Mesendoderm (in vitro differentiated cells): ENCODE measurements around the gene TENM4.

Experiments used
- DNase-seq: peaks from one replicate; pipeline ENCODE4 v3.0.0; 2013
- H2AK5ac ChIP-seq: 2 replicates; pipeline ENCODE4 v1.6.1; 2013; ENCODE audit warnings: low read length, inconsistent platforms
- H2BK120ac ChIP-seq: 2 replicates; pipeline ENCODE4 v1.6.1; 2013; ENCODE audit warnings: low read depth, mild to moderate bottlenecking, low read length, moderate library complexity, mixed read lengths
- H2BK15ac ChIP-seq: replicated peaks from 2 replicates; pipeline ENCODE4 v1.6.1; 2013; ENCODE audit warnings: low read depth, mild to moderate bottlenecking, moderate library complexity
- H2BK5ac ChIP-seq: 2 replicates; pipeline ENCODE4 v1.6.1; 2013; ENCODE audit warnings: low read length, inconsistent platforms
- H3K18ac ChIP-seq: 2 replicates; pipeline ENCODE4 v1.6.1; 2013; ENCODE audit warnings: mild to moderate bottlenecking, low read length, mixed read lengths
- H3K23ac ChIP-seq: one replicate; pipeline ENCODE4 v1.6.1; 2013; ENCODE audit warnings: low read length
- H3K27ac ChIP-seq: 2 replicates; pipeline ENCODE4 v1.5.1; 2013; ENCODE audit warnings: low read depth, mild to moderate bottlenecking, inconsistent platforms, low read length, moderate library complexity
- H3K27me3 ChIP-seq: 2 replicates; pipeline ENCODE4 v1.6.1; 2013; ENCODE audit warnings: low read length, control low read depth, mild to moderate bottlenecking, inconsistent platforms; ENCODE audit not compliant: insufficient read depth, poor library complexity
- H3K36me3 ChIP-seq: 2 replicates; pipeline ENCODE4 v1.6.1; 2013; ENCODE audit warnings: low read length, inconsistent platforms; ENCODE audit not compliant: control insufficient read depth, insufficient read depth
- H3K4ac ChIP-seq: one replicate; pipeline ENCODE4 v1.6.1; 2013; ENCODE audit warnings: low read depth, mild to moderate bottlenecking, low read length, moderate library complexity
- H3K4me1 ChIP-seq: 2 replicates; pipeline ENCODE4 v1.6.1; 2013; ENCODE audit warnings: low read depth, low read length, inconsistent platforms; ENCODE audit not compliant: control insufficient read depth
- H3K4me2 ChIP-seq: 2 replicates; pipeline ENCODE4 v1.6.1; 2013; ENCODE audit warnings: low read length
- H3K4me3 ChIP-seq: 2 replicates; pipeline ENCODE4 v1.5.1; 2013; ENCODE audit warnings: mild to moderate bottlenecking, low read length
- H3K56ac ChIP-seq: one replicate; pipeline ENCODE4 v1.6.1; 2013; ENCODE audit warnings: low read length
- H3K79me1 ChIP-seq: 2 replicates; pipeline ENCODE4 v1.6.1; 2013; ENCODE audit warnings: low read length, inconsistent platforms
- H3K79me2 ChIP-seq: 2 replicates; pipeline ENCODE4 v1.6.1; 2013; ENCODE audit warnings: mild to moderate bottlenecking, low read length; ENCODE audit not compliant: control insufficient read depth, insufficient read depth
- H3K9ac ChIP-seq: 2 replicates; pipeline ENCODE4 v1.6.1; 2013; ENCODE audit warnings: low read length, inconsistent platforms
- H4K5ac ChIP-seq: one replicate; pipeline ENCODE4 v1.6.1; 2013; ENCODE audit warnings: low read length
- H4K8ac ChIP-seq: one replicate; pipeline ENCODE4 v1.6.1; 2013; ENCODE audit warnings: low read depth, mild to moderate bottlenecking, control low read depth, low read length, moderate library complexity
- WGBS: extraction: QIAGEN DNeasy Blood & Tissue Kit; methylation state at CpG from one replicate; pipeline ENCODE4 v1.1.7; 2013; ENCODE audit warnings: low lambda C conversion rate, missing lambda C conversion rate; ENCODE audit not compliant: insufficient coverage; ENCODE audit errors: extremely low coverage; 5-methylcytosine and 5-hydroxymethylcytosine counted together

TENM4 gene

DNA sequence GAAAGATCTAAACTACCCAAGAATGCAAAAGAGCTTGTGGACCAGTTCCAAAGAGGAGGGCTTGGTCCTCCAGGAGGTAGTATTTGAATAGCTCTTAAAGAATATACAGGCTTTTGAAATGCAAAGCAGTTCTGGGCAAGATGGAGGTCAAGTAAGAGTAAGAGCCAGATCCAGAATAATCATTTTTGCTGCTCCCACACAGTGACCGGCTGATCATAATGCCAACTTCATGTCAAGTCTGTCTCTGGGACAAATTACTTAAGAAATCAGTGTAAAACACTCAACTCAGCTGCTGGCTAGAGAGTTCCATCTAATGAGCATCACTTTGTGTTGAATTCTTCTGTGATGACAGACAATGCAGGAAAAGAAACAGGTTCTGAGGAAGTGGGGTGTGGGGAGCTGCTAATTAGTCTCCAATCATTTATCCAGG is 615.2 kb downstream of the TENM4 start:
- Histone ChIP-seq H3K56ac (no peak overlapping the region), H4K5ac (no peak overlapping the region), H3K4ac (no peak overlapping the region), H2AK5ac (no peak overlapping the region), H3K27ac (no peak overlapping the region), H3K18ac (no peak overlapping the region), H4K8ac (no peak overlapping the region), H3K4me3 (no peak overlapping the region), H2BK5ac (no peak overlapping the region), H3K9ac (no peak overlapping the region), H3K27me3 (no peaks in the 10 kb centered on the region), H3K23ac (no peak overlapping the region), H2BK120ac (no peak overlapping the region), H2BK15ac (no peak overlapping the region), H3K79me2 (no peaks in the 10 kb centered on the region), H3K4me2 (no peak overlapping the region), H3K4me1 (no peaks in the 10 kb centered on the region), H3K79me1 (no peaks in the 10 kb centered on the region), H3K36me3 (no peaks in the 10 kb centered on the region)
- DNase-seq, result no peak
- WGBS, result no CpG with 5 or more reads among the region's 1 CpG

- Histone ChIP-seq H3K18ac (no peak overlapping the region), H3K9ac (no peak overlapping the region), H3K4ac (no peak overlapping the region), H3K4me3 (no peak overlapping the region), H3K4me2 (no peak overlapping the region), H3K27ac (no peak overlapping the region), H3K79me1 (no peaks in the 10 kb centered on the region), H3K23ac (no peak overlapping the region), H2BK15ac (no peak overlapping the region), H3K56ac (no peak overlapping the region), H4K5ac (no peak overlapping the region), H2AK5ac (no peak overlapping the region), H4K8ac (no peak overlapping the region), H2BK120ac (no peak overlapping the region), H2BK5ac (no peak overlapping the region), H3K4me1 (no peaks in the 10 kb centered on the region), H3K36me3 (no peaks in the 10 kb centered on the region), H3K79me2 (no peaks in the 10 kb centered on the region), H3K27me3 (no peaks in the 10 kb centered on the region)
- WGBS, result no CpG with 5 or more reads among the region's 9 CpGs
- no peak for DNase-seq
Measured at GRCh38 chr11:78823588-78823987, 617.2 kb downstream of the TENM4 start.

GRCh38 chr11:78822931-78823423 is 617.9 kb downstream of the TENM4 start:
- H3K4me3 ChIP-seq, result no peak overlapping the region
- no peak overlapping the region for H3K9ac ChIP-seq
- H2AK5ac ChIP-seq, result no peak overlapping the region
- H4K8ac ChIP-seq, result no peak overlapping the region
- H3K27me3 ChIP-seq, result no peaks in the 10 kb centered on the region
- no peaks in the 10 kb centered on the region for H3K79me1 ChIP-seq
- no peaks in the 10 kb centered on the region for H3K36me3 ChIP-seq
- no peak overlapping the region for H2BK5ac ChIP-seq
- H2BK120ac ChIP-seq, result no peak overlapping the region
- no peak overlapping the region for H3K4me2 ChIP-seq
- H3K23ac ChIP-seq, result no peak overlapping the region
- no peaks in the 10 kb centered on the region for H3K79me2 ChIP-seq
- no peak overlapping the region for H4K5ac ChIP-seq
- no peak for DNase-seq
- no peak overlapping the region for H3K4ac ChIP-seq
- H3K56ac ChIP-seq, result no peak overlapping the region
- no peak overlapping the region for H2BK15ac ChIP-seq
- H3K4me1 ChIP-seq, result no peaks in the 10 kb centered on the region
- no peak overlapping the region for H3K18ac ChIP-seq
- no peak overlapping the region for H3K27ac ChIP-seq
- no CpG with 5 or more reads among the region's 23 CpGs for WGBS

DNA sequence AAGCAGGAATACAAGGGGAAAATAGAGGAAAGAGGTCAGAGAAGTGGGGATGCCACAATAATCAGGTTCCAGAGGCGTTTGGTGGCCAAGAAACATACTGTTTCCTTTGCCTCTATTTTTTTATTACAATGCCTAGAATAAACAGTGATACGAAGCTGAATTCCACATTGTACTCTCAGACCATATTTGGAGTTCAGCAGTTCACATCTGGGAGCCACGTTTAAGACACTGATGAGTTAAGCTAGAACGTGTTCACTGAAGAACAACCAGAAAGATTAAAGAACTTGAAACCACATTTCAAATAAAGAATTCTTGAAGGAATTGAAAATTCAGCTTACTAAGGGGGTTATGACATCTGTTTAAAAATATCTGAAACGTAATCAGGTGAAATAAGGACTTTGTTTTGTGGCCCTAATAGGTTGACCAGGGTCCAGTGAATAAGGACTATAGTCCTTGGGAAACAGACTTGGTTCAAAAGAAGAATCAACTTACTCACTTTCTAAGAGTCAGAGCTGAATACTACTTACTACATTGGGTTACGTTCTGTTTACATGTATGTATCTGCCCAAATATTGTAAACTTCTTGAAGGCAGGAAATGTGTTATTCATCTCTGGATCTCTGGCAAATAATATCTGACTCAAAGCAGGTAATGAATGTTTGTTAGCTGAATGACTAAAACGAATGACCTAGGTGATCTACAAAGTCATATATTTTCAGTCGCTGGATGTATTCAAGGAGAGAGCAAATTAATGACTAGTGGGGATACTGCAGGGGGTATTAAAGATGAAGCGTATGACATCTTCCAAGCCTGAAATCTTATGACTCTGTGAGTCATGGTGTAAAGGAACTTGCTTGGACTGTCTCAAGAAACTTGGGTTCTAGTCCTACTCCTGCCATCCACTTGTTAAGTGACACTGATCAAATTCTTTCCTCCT is 619.2 kb downstream of the TENM4 start:
- Histone ChIP-seq H3K79me2 (no peaks in the 10 kb centered on the region), H2BK15ac (no peak overlapping the region), H4K5ac (no peak overlapping the region), H3K23ac (no peak overlapping the region), H3K4me1 (no peaks in the 10 kb centered on the region), H2BK120ac (no peak overlapping the region), H2AK5ac (no peak overlapping the region), H3K4ac (no peak overlapping the region), H3K4me2 (no peak overlapping the region), H3K56ac (no peak overlapping the region), H3K27me3 (no peaks in the 10 kb centered on the region), H3K27ac (no peak overlapping the region), H4K8ac (no peak overlapping the region), H3K4me3 (no peak overlapping the region), H2BK5ac (no peak overlapping the region), H3K9ac (no peak overlapping the region), H3K79me1 (no peaks in the 10 kb centered on the region), H3K36me3 (no peaks in the 10 kb centered on the region), H3K18ac (no peak overlapping the region)
- whole genome bisulfite sequencing, result no CpG with 5 or more reads among the region's 9 CpGs
- DNase-seq, result no peak

GRCh38 chr11:78820741-78821140 is 620.1 kb downstream of the TENM4 start:
- no peak overlapping the region for H3K56ac ChIP-seq
- H3K9ac ChIP-seq, result no peak overlapping the region
- WGBS, result no CpG with 5 or more reads among the region's 3 CpGs
- no peak for DNase-seq
- H4K8ac ChIP-seq, result no peak overlapping the region
- H3K27ac ChIP-seq, result no peak overlapping the region
- no peak overlapping the region for H4K5ac ChIP-seq
- H3K27me3 ChIP-seq, result no peaks in the 10 kb centered on the region
- H3K79me1 ChIP-seq, result no peaks in the 10 kb centered on the region
- H2BK5ac ChIP-seq, result no peak overlapping the region
- no peak overlapping the region for H2BK120ac ChIP-seq
- no peak overlapping the region for H3K23ac ChIP-seq
- H3K4me3 ChIP-seq, result no peak overlapping the region
- H3K4me1 ChIP-seq, result no peaks in the 10 kb centered on the region
- no peak overlapping the region for H2BK15ac ChIP-seq
- H3K4ac ChIP-seq, result no peak overlapping the region
- no peak overlapping the region for H2AK5ac ChIP-seq
- no peaks in the 10 kb centered on the region for H3K36me3 ChIP-seq
- H3K18ac ChIP-seq, result no peak overlapping the region
- no peaks in the 10 kb centered on the region for H3K79me2 ChIP-seq
- no peak overlapping the region for H3K4me2 ChIP-seq
